Measurements from ENCODE around the gene FZR1.
"Not testable (repeated sequence)": the region's sequence is repeated elsewhere in the genome, so short reads cannot be mapped to it uniquely, and the experiment has no call there.

The FZR1 gene

GRCh38 chr19:3496392-3497273, 9.5 kb upstream of the FZR1 start:
- no peak for DNase-seq (ENCODE audit: low read depth)

- DNase-seq (ENCODE audit: low read depth): no peak
Observed at GRCh38 chr19:3497757-3498520, 8.2 kb upstream of the FZR1 start.

- DNase-seq (ENCODE audit: low read depth): no peak
Observed at GRCh38 chr19:3499738-3500428, 6.2 kb upstream of the FZR1 start.

GRCh38 chr19:3500429-3501101, 5.5 kb upstream of the FZR1 start, which contains the start of gene DOHH:
DOHH (minus strand) TSS chr19:3500674; CDS start chr19:3496814, 3,860 bp downstream.
- peak; percentile 93 for DNase-seq (ENCODE audit: low read depth)

- no peak for DNase-seq (ENCODE audit: low read depth)
Observed at GRCh38 chr19:3501780-3502179, 4.3 kb upstream of the FZR1 start.

- no peak for DNase-seq (ENCODE audit: low read depth)
Observed at GRCh38 chr19:3503036-3503572, 3.0 kb upstream of the FZR1 start.

- no peak for DNase-seq (ENCODE audit: low read depth)
Observed at GRCh38 chr19:3504735-3505134, 1.4 kb upstream of the FZR1 start.

- no peak for DNase-seq (ENCODE audit: low read depth)
Observed at GRCh38 chr19:3506384-3507340, 551 bp downstream of the FZR1 start.

- DNase-seq (ENCODE audit: low read depth): no peak
Observed at GRCh38 chr19:3507371-3508120, 1.4 kb downstream of the FZR1 start.

- not testable (repeated sequence) for DNase-seq (ENCODE audit: low read depth)
Observed at GRCh38 chr19:3508121-3508661, 2.1 kb downstream of the FZR1 start.

- no peak for DNase-seq (ENCODE audit: low read depth)
Observed at GRCh38 chr19:3508771-3509535, 2.8 kb downstream of the FZR1 start.

GRCh38 chr19:3509566-3509989, 3.5 kb downstream of the FZR1 start:
- DNase-seq (ENCODE audit: low read depth): no peak

GRCh38 chr19:3510727-3511126, 4.6 kb downstream of the FZR1 start:
- no peak for DNase-seq (ENCODE audit: low read depth)

- no peak for DNase-seq (ENCODE audit: low read depth)
Observed at GRCh38 chr19:3511506-3512251, 5.6 kb downstream of the FZR1 start.

GRCh38 chr19:3512562-3513228, 6.6 kb downstream of the FZR1 start:
- no peak for DNase-seq (ENCODE audit: low read depth)

- no peak for DNase-seq (ENCODE audit: low read depth)
Observed at GRCh38 chr19:3513229-3514140, 7.4 kb downstream of the FZR1 start.
